GM19463 (cell line): ENCODE data around the gene CCDC185.
A peak's percentile ranks its signal among the peaks of the same experiment; 100 is the strongest.

ENCODE experiments used
- ATAC-seq: cut with Tn5 transposase; IDR thresholded peaks from one replicate; pipeline ENCODE4 v1.9.1; 2021; ENCODE audit warnings: mild to moderate bottlenecking, moderate library complexity; ENCODE audit not compliant: unreplicated experiment

CCDC185 gene

DNA sequence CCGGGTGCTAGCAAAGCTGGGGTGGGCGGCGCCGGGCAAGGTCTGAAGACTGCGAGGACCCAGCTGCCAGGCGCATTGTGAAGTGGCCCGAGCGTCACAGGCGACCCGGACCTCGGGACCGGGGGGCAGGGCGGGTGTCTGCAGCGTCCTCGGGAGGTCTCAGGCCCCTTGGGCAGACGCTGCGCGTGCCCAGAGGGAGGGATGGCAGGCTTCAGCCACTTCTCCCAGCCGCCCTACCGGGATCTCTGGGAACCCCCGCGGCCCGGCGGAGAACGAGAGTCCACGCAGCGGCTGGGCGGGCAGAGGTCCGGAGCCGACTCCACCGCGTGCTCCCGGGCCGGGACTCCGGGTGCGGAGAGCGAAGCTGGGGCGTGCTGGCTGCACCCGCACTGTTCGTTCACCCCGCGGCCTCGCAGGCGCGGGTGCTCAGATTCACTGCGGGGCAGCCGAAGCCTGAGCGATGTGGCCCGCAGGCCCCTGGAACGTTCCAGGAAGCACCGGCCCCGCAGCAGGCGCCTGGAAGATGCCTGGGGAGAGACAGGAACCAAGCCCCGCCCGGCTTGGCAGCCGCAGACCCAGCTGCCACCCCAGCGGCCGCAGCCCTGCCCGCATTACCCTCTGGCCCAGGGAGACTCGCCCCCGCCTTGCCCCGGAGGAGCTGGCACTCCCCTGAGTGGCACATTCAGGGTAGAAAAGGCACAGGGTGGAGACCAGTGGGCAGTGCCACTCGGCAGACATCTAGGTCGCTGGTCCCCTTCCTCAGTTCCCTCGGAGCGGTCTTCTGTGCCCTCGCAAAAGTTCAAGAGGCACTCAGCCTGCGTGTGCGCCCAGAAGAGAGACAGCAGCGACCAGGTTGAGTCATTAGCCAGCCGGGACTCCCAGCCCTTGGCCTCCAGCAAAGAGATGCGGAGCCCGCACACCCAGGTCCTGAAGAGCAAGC, at the start of gene CCDC185:
TSS of gene CCDC185 (plus strand) at position 141 of the 940 bp plus-strand sequence. CDS start at position 202, 61 bp downstream.
- ATAC-seq = no peak

DNA sequence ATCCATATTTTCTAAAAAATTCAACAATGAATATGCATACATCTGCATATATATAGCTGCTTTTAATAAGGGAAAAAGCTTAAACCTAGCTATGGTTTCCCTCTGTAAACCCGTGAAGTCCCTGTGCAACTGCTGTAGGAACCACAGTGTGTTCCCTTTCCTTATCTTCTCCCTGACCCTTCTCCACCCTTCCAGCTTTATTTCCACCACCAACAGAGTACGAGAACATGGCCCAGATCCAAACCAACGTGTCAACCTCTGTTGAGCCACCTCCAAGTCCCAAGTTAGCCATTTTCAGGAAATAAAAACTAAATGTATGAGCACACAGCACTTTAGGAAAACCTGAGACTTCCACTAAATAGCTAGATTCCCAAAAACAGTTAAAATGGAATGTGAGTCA, 49.5 kb upstream of the CCDC185 start:
- ATAC-seq = no peak

DNA sequence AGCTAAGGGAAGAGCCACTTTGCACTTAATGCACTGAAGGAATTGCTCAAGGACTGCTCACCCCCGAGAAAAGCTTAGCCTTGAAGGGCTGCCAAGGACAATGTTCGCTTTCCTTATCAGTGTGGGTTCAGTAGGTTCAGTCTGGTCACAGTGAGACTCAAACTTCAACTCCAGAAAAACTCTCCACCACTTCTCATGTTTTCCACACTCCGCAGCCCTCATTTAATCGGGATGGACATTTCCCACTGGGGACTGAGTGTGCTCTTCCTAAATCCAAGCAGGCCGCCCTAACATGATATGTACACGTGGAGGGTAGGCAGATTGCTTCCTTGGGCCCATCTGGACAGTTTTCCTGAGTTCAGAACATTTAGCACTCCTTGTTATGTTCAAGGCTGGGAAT, 48.7 kb upstream of the CCDC185 start:
- no peak for ATAC-seq

DNA sequence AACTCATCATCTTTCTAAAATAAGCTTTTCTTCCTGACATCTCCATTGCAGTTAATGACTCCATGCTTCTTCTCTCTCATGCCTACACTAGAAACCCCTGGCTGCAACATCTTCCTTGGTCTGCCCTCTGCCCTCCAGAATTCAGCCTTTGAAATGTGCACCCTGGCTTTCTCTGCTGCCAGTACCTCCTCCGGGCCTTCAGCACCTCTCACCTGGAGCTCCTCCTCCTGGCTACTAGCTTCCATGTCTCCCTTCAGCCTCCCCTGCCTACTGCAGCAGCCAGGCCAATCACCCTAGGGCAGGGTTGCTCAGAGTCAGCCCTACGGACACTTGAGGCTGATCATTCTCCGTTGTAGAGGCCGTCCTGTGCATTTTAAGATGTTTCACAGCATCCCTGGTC, 47.5 kb upstream of the CCDC185 start:
- ATAC-seq = no peak

DNA sequence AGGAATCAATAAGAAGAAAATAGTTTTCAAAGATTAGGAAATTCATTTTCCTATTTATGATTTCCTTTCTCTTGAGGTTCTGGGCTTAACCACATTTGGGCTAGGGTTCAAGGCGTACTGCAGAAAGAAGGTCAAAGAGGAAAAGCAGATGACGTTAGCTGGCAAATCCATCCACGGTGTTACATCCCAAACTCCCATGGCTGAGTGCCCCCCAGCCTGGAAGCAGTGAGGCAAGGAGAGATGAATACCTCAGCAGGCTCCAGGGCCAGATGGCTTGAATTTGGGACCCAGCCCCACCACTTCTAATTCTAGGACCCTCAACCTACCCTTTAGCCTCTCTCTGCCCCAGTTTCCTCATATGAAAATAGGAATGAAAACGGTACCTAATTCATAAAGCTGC, 46.9 kb upstream of the CCDC185 start:
- no peak for ATAC-seq

DNA sequence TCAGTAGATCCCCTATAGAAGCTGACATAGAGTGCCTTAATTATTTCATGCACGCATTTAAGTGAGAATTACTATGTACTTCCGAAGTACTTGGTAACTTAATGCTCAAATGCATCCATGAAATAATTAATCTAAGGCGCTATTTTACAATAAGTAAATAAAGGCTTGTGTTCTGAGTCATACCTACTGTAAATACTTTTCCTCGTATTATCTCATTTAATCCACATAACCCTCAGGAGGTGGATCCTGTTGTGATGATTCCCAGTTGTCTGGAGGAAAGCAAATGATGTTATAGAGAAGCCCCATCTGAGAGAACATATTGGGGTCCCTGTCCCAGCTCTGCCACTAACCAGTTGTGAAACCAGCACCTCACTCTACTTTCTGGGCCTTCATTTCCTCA, 45.6 kb upstream of the CCDC185 start:
- ATAC-seq = no peak

DNA sequence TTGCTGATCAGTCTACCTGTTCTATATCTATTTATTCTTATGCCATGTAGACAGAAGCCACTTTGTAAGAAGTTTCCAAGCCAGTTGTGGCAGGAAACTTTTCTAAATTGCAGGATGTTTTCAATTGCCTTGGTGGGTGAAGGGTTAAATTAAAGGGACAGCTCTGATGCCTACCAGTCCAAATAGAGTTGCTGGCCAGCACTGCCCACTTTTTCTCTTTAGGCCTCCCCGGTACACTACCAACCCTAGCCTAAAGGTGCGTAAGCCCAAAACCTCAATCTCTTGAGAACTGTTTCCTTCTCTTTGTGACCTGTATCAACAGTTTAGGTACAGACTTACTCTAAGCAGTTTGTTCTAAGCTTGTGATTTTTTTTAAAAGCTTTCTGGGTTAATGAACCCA, 44.8 kb upstream of the CCDC185 start:
- ATAC-seq = no peak

DNA sequence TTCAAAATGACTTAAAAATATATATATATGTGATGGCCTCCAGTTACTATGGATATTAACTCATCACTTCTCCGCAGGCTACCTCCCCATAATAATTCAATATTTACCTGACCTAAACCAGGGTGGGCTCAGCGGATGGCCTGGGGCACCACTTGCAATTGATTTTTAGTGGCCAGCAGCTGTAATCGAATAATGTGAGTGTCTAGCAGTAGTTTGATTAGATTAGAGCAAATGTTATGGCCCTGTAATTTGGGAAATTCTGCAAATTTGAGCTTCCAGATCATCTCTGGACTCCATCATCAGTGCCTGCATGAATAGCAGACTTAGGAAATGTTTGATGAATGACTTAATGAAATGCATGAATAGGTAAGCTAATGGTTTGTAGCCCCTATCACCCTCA, 44.0 kb upstream of the CCDC185 start:
- no peak for ATAC-seq

DNA sequence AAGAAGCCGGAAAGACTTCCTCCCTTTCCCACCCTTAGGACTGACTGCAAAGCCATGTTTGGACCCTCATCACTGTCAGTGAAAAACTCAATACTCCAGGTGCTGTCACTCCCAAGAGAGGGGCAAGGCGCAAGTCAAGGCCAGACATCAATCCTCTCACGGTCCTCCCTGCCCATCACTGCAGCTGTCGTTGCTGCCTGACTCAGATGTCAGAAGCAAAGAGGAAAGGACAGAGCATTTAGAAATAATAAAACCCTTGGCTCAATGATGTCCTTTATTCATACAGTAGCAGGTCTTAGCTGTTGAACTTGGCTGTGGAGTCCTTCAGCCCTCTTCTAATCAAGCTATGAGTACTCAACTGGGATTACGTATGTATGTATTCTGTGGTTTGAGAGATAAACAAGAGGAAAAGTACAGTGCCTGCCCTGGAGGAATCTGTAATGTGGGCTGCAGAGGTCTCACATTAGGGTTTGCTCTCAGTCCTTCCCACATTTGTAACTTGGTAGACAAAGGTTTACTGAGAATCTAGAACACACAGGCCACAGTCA, 42.8 kb upstream of the CCDC185 start:
- no peak for ATAC-seq

DNA sequence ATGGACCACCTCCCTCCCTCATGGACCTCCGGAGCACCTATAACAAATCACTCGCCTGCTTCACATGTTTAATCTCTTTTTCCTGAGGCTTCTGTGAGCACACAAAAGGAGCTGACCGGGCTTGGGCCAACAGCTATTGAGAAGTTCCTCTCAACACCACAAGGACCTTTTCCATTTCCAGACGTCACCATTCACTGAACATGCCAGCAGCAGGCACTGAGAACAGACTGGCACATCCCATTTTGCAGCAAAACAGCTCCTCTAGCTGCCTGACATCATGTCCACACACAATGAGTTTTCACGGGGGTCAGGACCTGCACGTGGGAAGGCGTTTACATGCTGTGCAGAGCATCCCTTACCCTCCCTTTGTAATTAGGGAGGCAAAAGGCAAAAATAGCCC, 40.3 kb upstream of the CCDC185 start:
- no peak for ATAC-seq

DNA sequence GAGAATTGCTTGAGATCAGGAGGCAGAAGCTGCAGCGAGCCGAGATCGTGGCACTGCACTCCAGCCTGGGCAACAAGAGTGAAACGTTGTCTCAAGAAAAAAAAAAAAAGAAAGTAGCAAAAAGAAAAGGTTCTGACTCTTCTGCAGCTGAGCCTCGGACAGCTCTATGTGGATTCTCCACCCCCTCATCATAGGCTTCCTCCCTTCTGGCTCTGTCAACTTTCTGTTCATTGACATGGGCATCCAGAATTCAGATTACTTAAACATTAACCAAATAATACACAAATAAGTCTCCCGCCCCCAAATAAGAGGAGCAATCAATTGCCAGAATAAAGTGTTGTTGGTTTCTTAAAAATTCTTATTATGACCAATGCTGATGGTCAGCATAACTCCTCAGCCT, 39.3 kb upstream of the CCDC185 start:
- ATAC-seq = no peak

DNA sequence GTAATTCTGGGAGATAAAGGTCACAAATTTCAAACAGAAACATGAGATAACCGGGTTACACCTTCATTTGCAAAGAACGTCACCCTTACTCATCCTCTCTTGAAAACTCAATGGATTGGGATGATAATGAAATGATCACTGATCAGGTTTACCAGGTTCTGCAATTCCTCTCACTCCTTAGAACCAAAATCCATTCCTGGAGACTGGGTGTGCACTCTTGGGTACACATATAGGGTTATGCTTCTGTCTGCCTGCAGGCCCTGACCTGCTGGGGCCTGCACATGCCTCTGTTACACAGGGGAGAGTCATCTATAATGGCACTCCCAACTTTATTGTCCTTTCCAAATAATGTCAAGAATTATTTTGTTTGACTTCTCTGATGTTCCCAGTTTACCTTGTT, 37.5 kb upstream of the CCDC185 start:
- no peak for ATAC-seq

DNA sequence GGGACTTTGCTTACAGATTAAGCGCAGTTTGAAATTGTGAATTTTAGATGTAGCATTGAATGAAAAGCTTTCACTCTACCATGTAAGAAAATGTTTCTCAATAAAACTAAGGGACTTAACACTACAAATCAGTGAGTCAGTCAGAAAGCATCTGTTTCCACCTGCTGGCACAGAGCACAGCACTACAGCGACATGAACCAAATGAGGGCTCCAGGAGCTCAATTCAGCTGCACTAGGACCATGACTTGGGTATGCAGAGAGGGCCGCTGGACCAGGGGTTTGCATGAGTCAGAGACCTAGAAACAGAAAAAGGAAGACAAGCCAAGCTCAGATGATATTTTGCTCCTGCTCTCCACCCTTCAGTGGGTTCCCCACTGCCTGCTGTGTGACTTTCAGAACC, 34.4 kb upstream of the CCDC185 start:
- no peak for ATAC-seq

DNA sequence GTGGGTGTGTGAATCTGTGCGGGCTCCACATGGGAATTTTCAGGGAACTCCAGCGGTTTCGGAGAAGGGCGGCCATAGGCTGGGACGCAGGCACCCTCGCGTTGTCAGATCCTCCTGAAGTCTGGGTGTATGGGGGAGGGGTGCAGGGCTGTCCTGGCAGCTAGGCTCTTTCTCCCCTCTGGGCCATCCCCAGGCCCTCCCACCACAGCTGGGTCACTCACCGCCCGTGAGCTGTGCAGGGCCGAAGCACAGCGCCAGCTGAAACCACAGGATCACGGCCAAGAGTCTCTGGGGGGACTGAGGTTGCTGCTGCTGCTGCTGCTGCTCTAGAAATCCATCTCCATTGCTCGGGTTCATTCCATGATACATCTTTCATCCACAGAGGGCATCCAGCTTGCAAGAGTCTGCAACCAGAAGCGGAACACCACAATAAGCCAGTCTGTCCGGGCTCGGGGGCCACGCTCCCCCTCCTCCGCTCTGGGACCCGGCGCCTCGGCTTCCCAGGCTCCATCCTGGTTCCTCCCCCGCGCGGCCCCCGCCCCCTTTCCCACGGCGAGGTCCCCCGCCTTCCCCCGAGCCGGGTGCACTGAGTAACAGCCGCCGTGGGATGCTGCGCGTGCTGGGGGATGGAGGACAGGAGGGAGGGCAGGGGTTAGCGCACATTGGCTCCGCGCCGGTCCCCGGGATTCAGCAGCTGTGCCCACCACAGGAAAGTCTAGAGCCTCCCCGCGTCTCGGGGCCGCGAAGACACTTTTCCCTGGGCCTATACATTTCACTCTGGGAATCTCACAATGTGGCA, 30.0 kb upstream of the CCDC185 start:
- no peak for ATAC-seq

DNA sequence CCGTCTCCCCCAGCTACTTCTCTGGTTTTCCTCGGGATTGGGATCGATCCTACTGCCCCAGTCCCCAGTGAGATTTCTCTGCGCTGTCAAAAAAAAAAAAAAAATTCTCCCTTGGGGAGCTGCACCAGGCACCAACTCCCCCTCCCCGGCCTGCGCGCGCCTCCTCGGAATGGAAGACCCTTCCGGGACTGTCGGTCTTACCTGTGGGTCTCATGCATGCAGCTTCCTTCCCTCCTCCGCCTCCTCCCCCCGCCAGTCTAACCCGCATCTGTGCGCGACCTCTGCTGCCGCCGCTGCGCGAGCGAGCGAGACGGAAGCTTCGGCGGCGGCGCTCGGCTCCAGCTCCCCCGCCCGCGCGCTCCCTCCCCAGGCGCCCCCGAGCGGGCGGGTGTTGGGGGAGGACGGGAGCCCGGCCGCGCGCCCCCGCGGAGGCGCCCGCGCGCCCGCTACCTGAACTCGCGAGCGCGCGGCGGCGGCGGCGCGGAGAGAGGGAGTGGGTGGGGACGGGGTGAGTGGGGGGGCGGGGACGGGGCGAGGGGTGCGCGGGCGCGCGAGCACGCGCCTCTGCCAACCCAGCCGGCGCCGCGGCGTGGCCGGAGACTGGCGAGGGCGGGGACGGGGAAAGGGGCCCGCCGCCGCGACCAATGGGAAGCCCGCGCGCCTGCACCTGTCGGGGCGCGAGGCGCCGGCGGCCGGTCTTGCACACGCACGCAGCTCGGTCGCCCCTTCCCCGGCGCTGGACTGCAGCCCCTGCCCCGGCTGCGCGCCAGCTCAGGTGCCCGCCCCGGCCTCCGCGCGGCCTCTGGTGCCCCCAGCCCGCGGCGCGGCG, 29.1 kb upstream of the CCDC185 start, which contains the start of gene SUSD4:
TSS of gene SUSD4 (minus strand) at position 321 of the 829 bp plus-strand sequence. CDS start 751 bp downstream, outside the sequence.
- ATAC-seq = peak; percentile 74

DNA sequence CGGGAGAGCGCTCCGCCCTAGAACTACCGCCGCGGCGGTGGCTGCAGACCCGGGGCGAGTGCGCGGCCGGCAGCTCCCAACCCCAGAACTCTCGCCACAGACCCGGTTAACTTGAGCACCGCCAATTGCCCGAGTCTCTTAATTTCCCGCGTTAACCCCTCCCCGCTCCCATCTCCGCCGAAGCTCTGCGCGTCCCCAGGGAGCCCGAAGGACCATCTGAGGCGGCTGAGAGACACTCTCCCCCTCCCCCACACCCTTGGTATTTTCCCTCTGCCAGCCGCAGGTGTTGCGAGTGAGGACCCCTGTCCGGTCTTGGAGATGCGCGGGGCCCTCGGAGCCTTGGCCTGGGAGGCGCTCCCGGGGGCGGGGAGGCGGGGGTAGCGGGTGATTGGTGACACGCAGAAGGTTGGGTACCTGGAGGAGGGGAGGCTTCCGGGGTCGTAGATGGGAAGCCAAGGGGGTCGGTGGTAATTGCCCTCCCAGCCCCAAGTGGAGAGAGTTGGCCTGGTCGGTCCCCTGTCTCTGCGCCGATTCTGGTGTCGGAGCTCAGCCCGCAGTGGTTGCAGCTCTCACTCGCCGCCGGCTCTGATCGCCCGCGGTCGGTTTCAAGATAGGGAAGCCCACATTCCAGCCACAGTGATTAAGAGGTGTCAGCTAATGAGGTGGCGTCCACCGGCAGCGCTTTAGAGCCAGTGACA, 28.4 kb upstream of the CCDC185 start:
- ATAC-seq = no peak

DNA sequence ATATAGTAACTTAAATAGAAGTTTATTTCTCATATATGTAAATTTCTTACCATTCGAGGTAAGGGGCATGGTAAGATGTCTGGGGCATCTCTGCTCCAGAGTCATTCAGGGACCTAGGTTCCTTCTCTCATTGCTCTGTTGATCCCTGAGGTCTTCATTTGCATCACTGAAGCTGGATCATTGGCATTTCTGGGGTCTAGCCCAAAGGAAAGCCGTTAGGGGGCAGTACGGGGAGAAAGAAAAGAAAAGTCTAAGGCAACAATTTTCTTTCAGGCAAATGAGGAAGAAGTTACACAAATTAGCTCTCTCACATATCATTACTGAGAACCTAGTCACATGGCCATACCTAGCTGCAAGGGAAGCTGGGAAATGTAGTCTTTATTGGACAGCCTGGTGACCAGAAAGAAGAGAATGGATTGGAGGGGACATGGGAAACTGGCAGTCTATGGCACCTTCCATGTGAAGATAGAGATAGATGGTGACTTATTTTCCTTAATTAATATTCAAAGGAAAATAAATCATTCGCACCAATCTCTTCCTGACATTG, 19.1 kb upstream of the CCDC185 start:
- no peak for ATAC-seq

DNA sequence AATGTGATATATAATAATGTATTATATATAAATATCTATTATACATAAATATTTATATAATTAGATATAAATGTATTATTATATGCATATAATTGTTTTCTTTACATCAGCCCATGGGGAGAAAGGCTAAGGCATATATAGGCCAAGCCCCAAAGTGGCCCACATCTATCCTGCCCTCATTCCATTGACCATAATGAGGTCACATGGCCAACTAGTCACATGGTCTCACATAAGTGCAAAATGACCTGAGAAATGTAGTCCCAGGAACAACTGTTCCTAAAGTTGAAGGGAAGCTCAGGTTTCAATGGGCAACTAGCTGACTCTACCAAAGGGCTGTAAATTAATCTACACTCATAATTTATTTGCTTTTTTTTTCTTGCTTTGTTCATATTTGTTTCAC, 14.5 kb upstream of the CCDC185 start:
- ATAC-seq = no peak

DNA sequence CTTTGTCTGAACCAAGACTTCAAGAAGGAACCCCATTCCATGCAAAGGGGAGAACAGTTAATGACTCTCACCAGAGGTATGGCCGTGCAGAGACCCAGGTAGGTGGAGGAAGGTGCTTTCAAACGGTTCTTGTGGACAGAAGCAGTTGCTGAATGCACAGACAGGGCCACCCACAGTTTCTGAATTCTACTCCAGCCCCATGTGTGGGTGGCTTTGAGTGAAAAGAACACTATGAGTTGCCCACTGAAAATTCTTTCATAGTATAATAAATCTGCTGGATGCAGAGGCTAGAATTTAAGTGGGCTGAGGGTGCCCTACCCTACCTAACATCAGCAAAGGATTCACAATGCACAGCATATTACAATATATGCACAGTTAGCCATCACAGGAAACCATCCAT, 7.2 kb upstream of the CCDC185 start:
- ATAC-seq = no peak

DNA sequence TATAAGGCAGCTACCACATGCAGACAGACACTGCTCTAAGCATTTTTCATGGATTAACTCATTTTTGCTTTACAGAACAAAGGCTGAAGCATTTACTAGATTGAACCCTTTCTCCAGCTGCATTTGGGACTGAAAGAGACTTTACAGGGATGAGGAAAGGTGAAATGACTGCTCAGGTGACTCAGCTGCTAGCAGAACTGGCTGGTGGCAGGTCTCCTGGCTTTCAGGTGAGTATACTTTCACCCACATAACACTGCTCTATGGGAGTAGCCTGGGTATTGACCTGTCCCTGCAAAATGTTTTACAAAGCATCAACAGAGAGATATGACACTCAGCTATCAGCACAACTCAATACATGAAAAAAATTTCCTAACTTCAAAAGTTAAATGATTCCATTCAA, 2.6 kb upstream of the CCDC185 start:
- no peak for ATAC-seq
